DMS79 (cell line): Measurements from ENCODE around the gene ADAMTS8.

Experiments used
- DNase-seq: peaks from one replicate; lab custom pipeline; 2025; lab: John Stamatoyannopoulos, UW

The ADAMTS8 gene

DNA sequence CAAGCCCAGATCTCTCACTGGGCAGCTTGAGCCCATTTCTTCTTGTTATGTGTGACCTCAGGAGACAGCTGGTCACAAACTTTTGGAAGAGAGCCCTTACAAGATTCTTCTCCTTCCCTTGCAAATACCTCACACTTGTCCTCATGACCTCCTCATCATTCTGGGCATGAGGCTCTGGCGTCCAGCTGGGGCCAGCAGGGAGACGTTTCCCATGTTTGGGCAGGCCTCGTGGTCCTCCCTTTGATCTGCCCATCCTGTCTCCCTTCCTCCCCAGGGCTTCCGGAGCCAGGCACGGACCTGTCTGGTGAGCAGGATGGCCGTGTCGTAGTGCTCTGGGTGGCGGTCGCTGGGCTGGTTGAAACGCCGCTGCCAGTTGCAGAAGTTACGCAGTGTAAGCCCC, 9.7 kb downstream of the ADAMTS8 start:
- no peak for DNase-seq

DNA sequence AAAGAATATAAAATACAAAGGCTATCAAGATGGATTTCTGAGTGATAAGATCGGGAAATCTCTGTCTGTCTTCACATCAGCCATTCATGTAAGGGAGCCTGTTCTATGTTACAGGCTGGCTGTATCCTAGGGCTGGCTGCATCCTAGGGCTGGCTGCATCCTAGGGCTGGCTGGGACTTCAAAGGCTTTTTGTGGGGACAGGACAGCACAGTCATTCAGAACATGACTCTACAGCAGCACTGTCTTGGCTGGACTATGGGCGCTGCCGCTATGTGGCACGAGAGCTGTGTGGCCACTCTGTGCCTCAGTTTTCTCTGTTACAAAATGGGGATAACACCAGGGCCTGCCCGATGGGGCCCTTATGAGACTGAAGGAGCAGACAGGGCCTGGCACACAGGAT, 10.2 kb downstream of the ADAMTS8 start:
- DNase-seq: no peak

DNA sequence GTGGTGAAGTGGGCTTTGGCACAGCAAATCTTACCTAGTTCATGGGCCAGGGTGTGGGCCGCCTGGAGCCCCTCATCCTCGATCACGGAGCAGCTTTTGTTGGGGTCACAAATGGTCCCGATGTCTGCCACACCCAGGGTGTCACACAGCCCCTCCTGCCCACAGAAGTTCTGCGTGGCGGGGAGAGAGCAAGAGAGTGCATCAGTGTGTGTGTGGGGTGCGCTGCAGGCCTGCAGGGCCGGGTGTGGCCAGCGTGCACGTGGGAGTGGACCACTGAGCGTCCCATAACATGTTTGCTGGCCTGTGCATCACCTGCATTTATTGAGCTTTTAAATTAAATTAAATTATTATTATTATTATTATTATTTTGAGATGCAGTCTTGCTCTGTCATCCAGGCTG, 11.5 kb downstream of the ADAMTS8 start:
- DNase-seq: no peak

DNA sequence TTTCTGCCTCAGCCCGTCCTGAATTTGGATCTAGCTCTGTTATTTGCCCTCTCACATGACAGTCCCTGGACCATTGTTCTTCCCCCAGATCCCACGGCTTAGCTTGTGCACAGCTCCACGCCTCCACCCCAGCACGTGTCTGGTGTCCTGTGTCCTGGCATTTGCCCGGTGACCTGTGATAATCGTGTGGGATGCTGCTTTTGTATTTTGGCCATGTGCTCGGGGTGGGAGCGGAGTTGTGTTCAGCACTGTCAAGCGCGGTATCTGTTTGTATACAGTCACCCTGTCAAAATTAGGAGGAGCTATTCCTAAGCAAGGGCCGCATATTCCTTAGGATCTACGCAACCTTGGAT, 11.9 kb downstream of the ADAMTS8 start:
- no peak for DNase-seq

DNA sequence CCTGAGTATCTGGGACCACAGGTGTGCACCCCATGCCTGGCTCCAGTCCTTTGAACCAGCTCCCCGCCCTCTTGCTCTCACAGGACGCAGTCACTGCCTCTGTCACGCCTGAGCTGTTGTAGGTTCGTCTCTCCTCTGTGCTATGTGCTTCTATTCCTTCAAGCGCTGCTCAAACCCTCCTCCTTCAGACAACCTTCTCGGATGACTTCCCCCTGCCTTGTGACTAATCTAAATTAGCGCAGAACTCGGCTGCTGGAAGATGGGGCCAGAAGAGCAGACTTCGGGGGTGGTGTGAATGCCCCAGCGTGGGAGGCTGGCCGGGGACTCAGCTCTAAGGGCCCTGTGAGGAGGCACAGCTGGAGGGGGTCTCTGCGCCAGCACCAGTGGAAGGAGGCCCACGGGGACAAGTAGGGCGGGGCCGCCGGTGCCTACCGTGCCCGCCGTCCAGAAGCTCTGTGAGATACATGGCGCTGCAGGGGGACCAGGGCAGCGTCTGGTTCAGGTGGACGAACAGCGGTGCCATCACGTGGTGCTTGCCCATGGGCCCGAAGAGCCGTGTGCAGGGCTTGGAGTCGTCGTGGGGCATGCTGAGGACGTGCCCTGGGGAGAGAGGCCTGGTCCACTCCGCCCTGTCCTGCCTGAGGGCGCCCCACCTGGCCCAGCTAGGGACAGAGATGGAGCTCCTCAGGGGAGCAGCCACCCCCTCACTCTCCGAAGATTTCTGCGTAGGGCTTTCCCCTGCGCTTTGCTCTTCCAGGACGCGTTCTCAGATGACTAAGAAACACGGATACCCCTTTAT, 12.5 kb downstream of the ADAMTS8 start:
- DNase-seq: peak; percentile 54

DNA sequence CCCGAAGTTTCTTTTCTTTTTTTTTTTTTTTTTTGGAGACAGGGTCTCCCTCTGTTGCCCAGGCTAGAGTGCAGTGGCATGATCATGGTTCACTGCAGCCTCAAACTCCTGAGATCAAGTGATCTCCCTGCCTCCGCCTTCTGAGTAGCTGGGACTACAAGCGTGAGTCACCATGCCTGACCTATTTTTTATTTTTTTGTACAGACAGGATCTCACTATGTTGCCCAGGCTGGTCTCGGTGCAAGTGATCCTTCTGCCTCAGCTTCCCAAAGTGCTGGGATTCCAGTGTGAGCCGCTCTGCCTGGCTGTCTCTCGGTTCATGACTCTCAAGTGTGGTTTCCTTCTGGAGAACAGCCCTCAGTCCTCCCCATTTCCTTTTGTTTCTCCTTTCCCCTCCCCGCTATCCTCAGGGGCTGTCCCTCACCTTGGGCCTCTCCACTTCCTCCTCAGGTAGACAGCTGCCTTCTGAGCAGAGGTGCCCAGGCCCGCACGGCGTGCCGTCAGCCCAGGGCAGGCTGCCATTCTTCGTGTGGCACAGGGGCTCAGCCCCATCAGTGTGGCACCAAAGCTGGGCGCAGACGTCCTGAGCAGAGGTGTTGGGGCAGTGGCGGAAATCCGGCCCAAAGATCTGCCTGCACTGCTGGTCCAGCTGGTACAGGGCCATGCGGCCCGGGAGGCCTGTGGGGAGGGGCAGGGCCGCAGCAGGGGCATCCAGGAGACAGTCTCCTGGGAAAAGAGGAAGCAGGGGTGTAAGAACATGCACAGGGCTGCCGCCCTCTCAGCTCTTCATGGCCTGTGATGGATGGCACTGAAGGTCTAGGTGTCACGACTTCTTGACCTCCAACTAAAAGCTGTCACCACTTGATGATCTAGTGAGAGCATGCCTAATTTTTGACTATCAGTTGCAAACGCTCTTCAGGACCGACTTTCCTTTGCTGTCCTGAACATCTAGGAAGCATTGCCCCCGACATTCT, 14.0 kb downstream of the ADAMTS8 start:
- DNase-seq: no peak

DNA sequence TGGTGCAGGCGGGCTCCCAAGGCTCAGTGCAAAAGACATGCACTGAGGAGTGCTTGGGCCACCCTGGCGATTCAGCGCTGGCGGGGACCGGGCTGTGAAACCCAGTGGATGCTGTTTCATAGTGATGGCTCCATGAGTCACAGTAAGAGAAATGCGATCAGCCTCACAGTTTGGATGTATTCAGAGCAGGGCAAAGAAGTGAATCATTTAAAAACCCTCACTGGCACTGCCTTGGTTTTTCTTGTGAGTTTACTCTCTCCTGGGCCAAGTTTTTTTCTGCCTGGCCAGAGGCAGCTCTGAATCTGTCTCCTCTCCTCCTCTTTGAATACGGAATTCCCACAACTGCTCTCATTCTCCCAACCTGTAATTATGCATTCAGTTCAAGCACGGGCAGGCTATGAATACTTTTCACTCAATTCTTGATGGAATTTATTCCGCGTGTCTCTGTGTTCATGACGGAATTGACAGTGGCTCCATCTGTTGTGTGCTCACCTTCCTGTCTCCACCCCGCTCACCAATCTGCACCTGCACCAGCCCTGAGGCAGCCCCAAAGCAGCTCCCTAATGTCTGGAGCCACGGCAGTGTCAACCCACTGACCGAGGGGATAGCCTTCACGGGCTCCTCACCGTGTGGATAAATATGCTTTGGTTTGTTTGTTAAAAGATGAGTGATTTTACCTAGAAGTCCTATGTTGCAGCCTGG, 14.9 kb downstream of the ADAMTS8 start:
- no peak for DNase-seq

DNA sequence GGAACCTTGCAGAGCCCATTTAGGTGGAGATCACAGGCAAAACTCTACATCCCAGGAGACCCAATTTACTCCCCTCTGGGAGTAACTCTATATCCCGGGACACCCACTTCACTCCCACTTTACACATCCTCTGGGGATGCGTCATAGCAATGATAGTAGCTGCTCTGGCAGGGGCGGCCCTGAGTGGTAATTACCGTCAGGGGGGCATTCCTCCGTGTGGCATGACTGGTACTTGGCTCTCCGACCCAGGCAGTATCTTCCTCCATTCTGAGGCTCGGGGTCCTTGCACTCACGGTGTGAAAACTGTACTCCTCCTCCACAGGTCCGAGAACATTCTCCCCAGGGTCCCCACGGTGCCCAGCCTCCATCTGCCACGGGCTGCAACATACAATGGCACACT, 17.2 kb downstream of the ADAMTS8 start:
- no peak for DNase-seq

DNA sequence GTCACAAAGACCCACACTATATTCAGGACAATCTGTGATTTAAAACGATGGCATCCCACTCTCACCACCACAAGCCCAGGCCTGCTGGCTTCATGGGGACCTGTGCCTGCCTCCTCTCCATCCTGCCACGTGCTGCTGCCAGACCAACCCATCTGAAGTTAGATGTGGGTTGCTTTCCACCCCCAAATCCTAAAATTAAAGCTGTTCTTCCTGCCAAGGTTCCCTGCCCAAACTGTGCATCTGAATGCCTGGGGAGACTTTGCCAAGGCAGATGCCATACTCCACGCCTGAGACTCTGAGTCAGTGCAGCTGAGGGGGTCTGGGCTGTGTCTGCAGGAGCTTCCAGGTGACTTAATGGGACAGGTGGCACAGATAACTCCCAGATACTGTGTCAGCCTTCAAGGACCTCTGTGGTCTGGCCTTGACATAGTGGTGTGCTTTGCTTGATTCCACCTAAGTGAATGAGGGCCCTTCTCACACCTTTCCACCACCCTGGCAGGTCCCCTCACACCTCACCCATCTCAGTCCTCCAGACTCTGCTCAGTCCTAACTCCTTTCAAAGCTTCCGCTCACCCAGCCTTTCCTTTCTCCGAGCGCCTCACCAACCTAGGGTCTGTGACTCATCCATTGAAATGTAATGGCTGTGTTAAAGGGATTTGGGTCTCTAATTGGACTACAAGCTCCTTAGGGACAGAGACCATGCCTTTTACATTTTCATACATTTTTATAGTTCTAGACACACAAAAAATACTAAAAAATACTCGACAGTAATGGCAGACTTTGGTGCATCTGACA, 18.6 kb downstream of the ADAMTS8 start:
- DNase-seq: no peak

DNA sequence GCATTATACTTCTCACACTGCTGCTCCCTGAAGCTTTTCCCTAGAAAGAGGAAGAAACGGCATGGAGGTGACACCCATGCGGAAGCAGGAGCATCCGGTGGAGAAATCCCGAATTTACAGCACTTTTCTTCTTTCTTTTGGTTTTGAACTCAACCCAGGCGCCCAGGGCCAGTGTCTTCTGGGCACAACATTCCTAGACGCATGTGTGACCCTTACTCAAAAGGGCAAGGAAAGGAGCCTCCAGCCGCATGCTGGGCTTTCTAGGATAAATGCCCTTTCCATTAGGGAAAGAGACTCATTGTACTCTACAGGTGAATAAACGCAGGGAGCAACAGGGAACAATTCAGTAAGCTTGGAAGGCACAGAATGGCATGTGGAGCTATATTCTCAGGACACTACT, 19.5 kb downstream of the ADAMTS8 start:
- DNase-seq: no peak

DNA sequence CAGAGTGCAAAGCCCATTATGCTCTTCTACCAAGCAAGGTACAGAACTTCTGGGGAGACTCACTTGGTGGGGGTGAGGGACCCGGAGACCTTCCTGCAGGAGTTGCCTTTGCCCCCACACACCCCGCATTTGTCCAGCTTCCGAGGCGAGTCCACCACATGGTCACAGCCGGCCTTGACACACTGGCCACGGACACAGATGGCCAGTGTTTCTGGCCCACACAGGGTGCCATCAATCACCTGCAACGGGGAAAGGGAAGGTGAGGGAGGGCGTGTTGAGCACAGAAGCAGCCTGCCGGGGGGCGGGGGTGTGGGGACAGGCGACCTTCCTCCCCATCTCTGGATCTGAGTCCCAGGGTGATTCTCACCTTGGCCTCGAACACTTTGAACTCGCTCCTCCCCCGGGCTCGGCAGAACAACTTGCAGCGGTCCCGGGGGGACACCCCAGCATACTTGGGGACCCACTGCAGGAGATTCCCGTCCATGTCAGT, 20.0 kb downstream of the ADAMTS8 start:
- no peak for DNase-seq

DNA sequence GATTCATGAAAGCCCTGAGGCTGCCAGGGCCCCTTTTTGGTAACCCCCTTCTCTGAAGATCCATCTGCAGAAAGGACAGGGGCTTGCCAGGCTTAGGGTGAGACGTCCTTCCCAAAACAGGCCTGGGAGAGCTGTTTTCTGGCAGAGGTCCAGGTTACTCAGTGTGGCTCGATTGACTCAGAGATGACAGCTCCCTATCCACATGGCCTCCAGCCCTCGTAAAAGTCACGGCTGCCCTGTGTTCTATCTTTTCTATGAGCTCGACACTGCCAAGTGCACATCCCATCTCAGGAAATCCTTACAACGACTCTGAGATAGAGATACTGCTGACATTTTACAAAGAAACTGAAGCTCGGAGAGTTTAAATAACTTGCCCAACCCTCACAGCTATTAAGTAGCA, 20.4 kb downstream of the ADAMTS8 start:
- no peak for DNase-seq

DNA sequence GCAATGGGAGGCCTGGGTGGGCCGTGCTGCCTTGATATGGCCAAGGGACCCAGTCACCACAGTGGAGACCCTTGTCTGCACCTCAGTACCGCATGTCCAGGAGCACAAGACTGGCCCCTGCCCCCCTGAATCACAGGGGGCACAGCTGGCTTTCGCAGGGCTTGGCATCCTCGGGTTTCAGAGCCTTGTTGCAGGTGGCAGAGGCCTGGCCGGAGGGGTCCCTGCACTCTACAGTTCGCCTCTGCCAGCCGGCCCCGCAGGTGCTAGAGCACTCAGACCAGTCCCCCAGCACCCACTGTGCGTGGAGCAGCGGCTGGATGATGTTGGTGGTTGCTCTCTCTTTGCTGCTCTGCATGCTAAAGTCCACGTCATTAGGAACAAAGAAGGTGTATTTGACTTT, 23.0 kb downstream of the ADAMTS8 start:
- no peak for DNase-seq

DNA sequence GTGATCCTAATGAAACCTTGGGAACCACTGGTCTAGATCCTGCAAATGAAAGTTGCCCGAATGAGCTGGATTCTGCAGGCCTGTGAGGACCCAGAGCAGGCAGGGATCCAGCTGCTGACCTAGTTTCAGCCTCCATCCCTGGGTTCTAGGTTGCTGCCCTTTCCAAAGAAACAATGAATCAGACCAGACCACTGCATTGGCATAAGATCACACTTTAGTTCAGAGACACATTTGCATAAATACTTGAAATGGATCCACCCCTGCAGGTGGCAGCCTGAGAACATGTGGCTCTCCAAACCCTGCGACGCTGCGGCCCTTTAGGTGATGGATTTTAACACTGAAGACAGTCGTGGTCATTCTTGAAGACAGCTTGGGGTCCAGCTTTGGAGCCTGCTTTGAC, 23.7 kb downstream of the ADAMTS8 start:
- no peak for DNase-seq

DNA sequence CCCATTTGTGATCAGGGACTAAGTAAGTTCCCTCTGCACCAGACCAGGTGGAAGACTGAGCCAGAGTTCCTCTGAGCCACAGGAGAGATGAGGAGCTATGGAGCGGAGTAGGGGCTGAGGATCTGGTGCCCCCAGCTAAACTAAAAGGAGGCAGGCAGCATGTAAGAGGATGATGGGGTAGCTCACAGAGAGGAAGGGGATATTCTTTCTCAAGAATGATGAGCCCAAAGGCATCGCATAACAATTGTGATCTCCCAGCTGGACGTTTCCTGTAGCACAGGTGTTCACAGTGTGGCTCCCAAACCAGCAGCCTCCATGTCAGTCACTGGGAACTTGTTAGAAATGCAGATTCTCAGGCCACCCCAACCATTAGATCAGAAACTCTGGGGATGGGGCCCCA, 24.4 kb downstream of the ADAMTS8 start:
- no peak for DNase-seq

DNA sequence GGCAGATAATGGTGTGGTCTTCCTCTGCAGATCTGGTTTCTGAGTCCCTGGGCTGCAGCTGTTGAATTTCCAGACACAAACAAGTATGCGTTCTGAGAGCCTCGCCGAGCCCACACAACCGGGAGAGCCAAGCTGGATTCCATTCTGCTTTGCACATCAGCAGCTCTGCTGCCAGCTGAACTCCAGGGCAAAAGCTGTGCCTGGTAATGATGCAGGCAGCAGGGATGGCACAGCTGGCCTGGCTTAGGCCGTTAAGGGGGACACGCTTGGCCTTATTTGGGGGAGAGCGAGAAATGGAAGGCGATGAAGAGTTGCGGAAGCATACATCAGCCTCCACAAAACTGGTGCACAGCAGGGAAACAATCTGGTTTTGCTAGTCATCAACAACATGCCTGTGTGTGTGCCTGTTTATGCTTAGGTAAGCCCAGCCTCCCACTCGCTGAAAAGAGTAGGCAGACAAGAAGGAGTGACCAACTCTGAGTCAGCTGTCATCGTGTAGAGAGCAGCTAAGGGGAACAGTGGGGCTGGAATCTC, 25.1 kb downstream of the ADAMTS8 start:
- no peak for DNase-seq

DNA sequence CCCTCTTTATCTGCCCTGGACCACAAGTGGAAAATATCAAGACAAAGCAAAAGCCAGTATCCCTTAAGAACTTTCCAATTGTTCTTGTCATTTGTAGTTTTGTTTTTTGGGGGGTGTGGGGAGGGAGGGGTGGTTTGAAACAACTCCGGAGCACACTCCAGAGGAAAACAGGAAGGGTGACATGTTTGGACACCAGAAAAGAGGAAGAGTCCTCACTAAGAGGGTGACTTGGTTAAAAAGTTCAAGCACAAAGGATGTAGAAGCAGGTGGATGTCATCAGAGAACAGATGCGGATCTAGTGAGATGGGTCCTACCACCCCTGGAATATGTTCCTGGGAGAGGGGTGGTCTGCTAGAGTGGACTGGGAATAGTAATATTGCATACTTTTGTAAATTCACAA, 25.8 kb downstream of the ADAMTS8 start:
- no peak for DNase-seq

DNA sequence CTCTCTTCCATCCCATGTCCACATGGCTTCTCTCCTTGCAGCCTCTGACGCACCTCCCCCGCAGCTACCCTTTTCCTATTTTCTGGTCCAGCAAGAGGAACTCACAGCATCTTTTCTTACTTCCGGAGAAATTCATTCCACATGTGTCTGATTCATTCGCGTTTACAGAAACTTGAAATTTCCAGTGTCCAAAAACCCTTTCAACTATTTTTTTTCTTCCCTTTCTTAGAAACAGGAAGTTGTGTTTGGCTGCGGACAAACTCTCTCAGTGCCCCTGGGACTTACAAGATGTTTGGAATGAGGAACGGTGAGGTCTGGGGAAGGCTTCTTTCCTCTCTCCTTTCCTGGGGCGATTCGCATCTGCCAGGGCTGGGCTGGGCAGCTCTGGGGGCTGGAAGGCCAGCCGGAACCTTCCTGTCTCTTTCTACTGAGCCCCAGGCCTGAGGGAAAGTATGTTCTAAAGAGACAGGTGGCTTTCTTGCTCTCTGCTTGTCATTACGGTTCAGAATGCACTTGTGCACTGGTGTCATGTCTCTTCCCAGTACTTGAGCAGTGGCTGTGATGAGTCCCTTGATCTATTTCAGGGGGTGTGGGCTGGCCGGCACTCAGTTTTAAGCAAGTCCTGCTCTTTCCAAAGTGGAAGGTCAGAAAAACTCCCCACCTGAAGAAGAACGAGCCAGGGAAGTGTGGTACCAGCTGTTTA, 27.5 kb downstream of the ADAMTS8 start:
- DNase-seq: no peak

DNA sequence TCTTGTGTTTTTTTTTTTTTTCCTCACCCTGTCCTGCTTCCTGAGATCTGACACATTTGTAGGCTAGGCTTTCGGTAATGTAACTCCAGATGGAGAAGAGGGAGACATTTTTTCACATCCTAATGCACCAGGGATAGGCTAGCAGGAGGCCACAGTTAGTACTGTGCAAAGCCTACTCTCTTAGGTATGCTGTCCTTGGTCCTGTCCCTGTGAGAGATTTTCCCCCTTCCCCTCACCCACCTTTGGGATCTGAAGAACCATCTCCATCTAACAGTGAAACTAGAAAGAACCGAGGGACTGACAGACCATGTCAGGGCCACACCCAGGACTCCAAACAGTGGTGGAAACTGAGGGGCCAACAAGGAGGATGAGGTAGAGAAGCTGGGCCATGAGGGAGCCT, 29.2 kb downstream of the ADAMTS8 start:
- DNase-seq: no peak

DNA sequence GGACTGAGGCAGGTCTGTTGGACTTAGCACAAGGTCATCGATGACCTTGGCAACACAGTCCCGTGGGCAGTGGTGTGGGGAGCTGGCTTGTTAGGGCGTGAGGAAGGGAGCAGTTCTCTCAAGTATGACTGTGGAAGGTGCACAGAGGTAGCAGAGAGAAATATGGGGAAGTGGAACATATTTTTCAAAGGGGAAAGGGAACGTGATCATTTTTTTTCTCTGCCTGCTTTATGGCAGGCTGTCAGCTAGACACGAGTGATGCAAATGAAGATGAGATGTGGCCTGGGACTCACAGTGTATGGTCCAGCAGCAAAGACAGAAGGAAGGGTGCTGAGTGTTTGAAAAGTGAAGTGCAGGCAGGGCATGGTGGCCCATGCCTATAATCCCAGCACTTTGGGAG, 30.6 kb downstream of the ADAMTS8 start:
- DNase-seq: no peak

DNA sequence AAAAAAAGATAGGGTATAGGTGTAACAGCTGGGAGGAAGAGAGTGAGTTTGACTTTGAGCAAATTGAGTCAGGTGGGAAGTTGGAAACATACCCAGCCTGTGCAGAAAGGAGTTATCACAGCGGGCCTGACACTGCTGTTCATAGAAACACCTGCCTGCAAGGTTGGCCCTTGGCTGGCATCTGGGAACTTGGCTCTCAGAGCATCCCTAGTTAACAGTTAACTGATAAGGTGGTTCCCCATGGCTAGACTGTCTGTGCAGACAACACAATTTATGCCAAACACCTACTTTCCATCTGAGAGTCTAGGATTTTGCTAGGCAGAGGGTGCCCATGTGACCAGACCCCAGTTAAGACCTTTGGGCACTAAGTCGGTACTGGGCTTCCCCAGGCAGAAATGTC, 31.4 kb downstream of the ADAMTS8 start:
- DNase-seq: no peak
